HepG2 (cell line): ENCODE measurements around the gene GPS2. TPM values are rescaled to one million over a fixed set of nuclear protein-coding genes. Genes with fewer than 3 reads are reported as not detected.
A peak's percentile ranks its signal among the peaks of the same experiment; 100 is the strongest.

Experiments used
- CREB1 ChIP-seq, 2 experiments: fragments of 450-650 bp in 1 of 2; IDR thresholded peaks; 2 replicates each; pipeline ENCODE4 v1.6.1; 2016 to 2017; ENCODE audit warnings: control low read depth in 1 of 2, mild to moderate bottlenecking in 1 of 2, missing compliant biosample characterization in 1 of 2, missing genetic modification characterization in 1 of 2
- EHMT2 ChIP-seq: fragments of 200-600 bp; sonication (generic); IDR thresholded peaks from 2 replicates; pipeline ENCODE4 v1.7.0; 2017; ENCODE audit warnings: antibody characterized with exemption, low read depth, low read length, borderline replicate concordance
- FOXA3 ChIP-seq: IDR thresholded peaks from 2 replicates; pipeline ENCODE4 v1.6.1; 2016; ENCODE audit warnings: missing genetic modification reagents, missing compliant biosample characterization
- FOXJ3 ChIP-seq: sonication (generic); formaldehyde crosslinking; IDR thresholded peaks from 2 replicates; pipeline ENCODE4 v1.4.0; 2020; ENCODE audit warnings: missing genetic modification reagents, mild to moderate bottlenecking, borderline replicate concordance
- HOXA3 ChIP-seq: sonication (generic); formaldehyde crosslinking; IDR thresholded peaks from 2 replicates; pipeline ENCODE4 v1.5.0; 2020; ENCODE audit warnings: missing genetic modification reagents
- MLLT10 ChIP-seq: sonication (generic); formaldehyde crosslinking; IDR thresholded peaks from 2 replicates; pipeline ENCODE4 v1.4.0; 2020; ENCODE audit warnings: missing genetic modification reagents
- NONO ChIP-seq, 2 experiments: fragments of 450-650 bp in 1 of 2; sonication (generic) in 1 of 2; formaldehyde crosslinking in 1 of 2; IDR thresholded peaks in 1 of 2; conservative IDR thresholded peaks in 1 of 2; 2 replicates each; pipeline versions ENCODE4 v1.6.1 to v1.8.0; 2017 to 2022; ENCODE audit warnings: mild to moderate bottlenecking in 1 of 2, missing genetic modification reagents in 1 of 2, moderate library complexity in 1 of 2
- NR2C2 ChIP-seq: sonication (generic); formaldehyde crosslinking; IDR thresholded peaks from 2 replicates; pipeline ENCODE4 v1.4.0; 2020; ENCODE audit warnings: missing genetic modification reagents, mild to moderate bottlenecking, moderate library complexity, borderline replicate concordance
- SAP130 ChIP-seq: IDR thresholded peaks from 2 replicates; pipeline ENCODE4 v1.6.1; 2016; ENCODE audit warnings: low read depth
- ZBTB40 ChIP-seq, 2 experiments: fragments of 450-650 bp in 1 of 2; sonication (generic) in 1 of 2; formaldehyde crosslinking in 1 of 2; IDR thresholded peaks; 2 replicates each; pipeline versions ENCODE4 v1.6.1 to v1.8.0; 2016 to 2022; ENCODE audit warnings: antibody characterized with exemption in 1 of 2, mild to moderate bottlenecking in 1 of 2, missing genetic modification reagents in 1 of 2
- ZNF232 ChIP-seq: sonication (generic); formaldehyde crosslinking; IDR thresholded peaks from 2 replicates; pipeline ENCODE4 v1.4.0; 2020; ENCODE audit warnings: missing genetic modification reagents, borderline replicate concordance
- ZNF331 ChIP-seq: sonication (generic); formaldehyde crosslinking; IDR thresholded peaks from 2 replicates; pipeline ENCODE4 v1.4.0; 2020; ENCODE audit warnings: missing genetic modification reagents
- ZNF383 ChIP-seq: sonication (generic); formaldehyde crosslinking; IDR thresholded peaks from 2 replicates; pipeline ENCODE4 v1.4.0; 2020; ENCODE audit warnings: missing genetic modification reagents, mild to moderate bottlenecking, borderline replicate concordance
- ZNF432 ChIP-seq: sonication (generic); formaldehyde crosslinking; IDR thresholded peaks from 2 replicates; pipeline ENCODE4 v1.5.0; 2020; ENCODE audit warnings: missing genetic modification reagents, mild to moderate bottlenecking, borderline replicate concordance
- ZNF605 ChIP-seq: sonication (generic); formaldehyde crosslinking; IDR thresholded peaks from 2 replicates; pipeline ENCODE4 v1.8.0; 2022; ENCODE audit warnings: mild to moderate bottlenecking, missing genetic modification reagents
- ZNF7 ChIP-seq: IDR thresholded peaks from 2 replicates; pipeline ENCODE4 v1.6.1; 2016; ENCODE audit warnings: missing biosample characterization, missing genetic modification reagents
- polyA plus RNA-seq, 8 experiments: library from polyadenylated mRNA; depleted of rRNA in 3 of 8; stranded (reverse) in 7 of 8; unstranded in 1 of 8; fragments of >200 nt; fragmentation: Illumina TruSeq in 4 of 8; extraction: Trizol in 4 of 8; gene quantifications; 2 replicates each; pipeline versions ENCODE4 v1.2.1 to v1.2.3, GENCODE V29; 2011 to 2016; ENCODE audit warnings: low read depth in 4 of 8, missing spikeins in 1 of 8, mixed read lengths in 1 of 8; ENCODE audit not compliant: insufficient read depth in 1 of 8
- total RNA-seq, 5 experiments: library from RNA; depleted of rRNA; stranded (reverse); fragments of >200 nt; fragmentation: Illumina TruSeq; extraction: Trizol; gene quantifications; 2 replicates each; pipeline ENCODE4 v1.2.3, GENCODE V29; 2016; ENCODE audit warnings: low read depth in 1 of 5
- TF ChIP-seq, protein P1 (sequence below): sonication (generic); formaldehyde crosslinking; IDR thresholded peaks from 2 replicates; pipeline ENCODE4 v1.5.0; 2020; ENCODE audit warnings: missing genetic modification reagents
- TF ChIP-seq, protein P2 (sequence below): IDR thresholded peaks from 2 replicates; pipeline ENCODE4 v1.6.1; 2016; ENCODE audit warnings: mild to moderate bottlenecking, missing biosample characterization, missing genetic modification reagents

The GPS2 gene
- total and polyA plus RNA-seq, 2 of the 13 experiments (the other 11 are each of a cell fraction or from before 2014, with no cell fraction given), result 58.0 to 59.4 TPM

DNA sequence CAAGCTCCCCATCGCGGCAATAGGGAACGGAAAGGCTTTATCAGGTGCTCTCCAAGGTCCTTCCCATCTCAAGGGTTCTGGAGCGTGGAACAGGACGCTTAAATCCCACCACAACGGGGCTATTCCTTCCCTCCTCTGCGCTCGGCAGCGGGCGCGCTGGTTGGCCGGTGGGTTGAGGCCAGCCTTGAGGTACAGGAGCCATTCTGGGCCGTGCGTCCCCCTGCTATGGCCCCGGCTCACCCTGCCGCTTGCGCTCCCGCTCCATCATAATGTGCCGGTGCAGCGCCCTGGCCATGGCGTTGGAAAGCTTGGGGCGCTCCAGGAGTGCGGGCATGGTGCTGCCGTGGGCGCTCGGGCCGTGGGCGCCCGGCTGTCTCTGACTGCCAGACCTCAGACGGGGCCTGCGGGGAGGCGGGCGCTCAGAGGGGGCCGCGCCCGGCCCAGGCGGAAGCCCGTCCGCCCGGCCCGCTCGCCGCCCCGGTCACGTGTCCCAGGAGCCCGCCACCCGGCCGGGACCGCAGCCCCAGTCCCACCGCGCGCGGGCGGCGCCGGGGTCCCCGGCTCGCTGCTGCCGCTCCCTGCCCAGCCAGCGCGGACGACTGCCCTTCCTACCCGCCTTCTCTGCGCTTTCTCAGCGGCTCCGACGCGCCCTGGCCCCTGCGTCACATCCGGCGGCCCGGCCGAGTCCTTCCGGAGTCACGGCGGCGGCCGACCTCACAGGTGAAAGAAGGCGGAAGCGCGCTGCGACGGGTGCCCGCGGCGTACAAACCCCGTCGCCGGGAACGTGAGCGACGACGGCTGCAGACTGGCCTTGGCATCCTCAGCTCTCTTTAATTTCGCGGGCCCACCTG lies at the start of gene GPS2 (continued):
- TF ChIP-seq ZNF7 (no peak), SAP130 (CRISPR knock-in tag) (peak; percentile 96), CREB1 (IDR thresholded peaks at IDR 0.05) (peak; percentile 93), CREB1 (CRISPR knock-in tag; IDR thresholded peaks at IDR 0.05) (peak; percentile 96), ZNF605 (no peak), ZNF331 (CRISPR knock-in tag) (peak; percentile 74; the same call in 1 of the 2 replicates), NR2C2 (CRISPR knock-in tag) (peak; percentile 99), FOXJ3 (no peak; the same call in 1 of the 2 replicates), NONO (IDR thresholded peaks at IDR 0.05) (no peak), NONO (CRISPR knock-in tag; conservative IDR thresholded peaks at IDR 0.05) (peak; percentile 98), EHMT2 (no peak), ZBTB40 (IDR thresholded peaks at IDR 0.05) (peak; percentile 83), ZBTB40 (CRISPR knock-in tag; IDR thresholded peaks at IDR 0.05) (no peak; the same call in none of the 2 replicates), ZNF383 (CRISPR knock-in tag) (peak; percentile 85; the same call in 1 of the 2 replicates), MLLT10 (no peak), ZNF432 (CRISPR knock-in tag) (no peak), FOXA3 (peak; percentile 69), HOXA3 (CRISPR knock-in tag) (peak; percentile 97), ZNF232 (CRISPR knock-in tag) (peak; percentile 21; the same call in 1 of the 2 replicates)
- TF ChIP-seq, protein P1, sequence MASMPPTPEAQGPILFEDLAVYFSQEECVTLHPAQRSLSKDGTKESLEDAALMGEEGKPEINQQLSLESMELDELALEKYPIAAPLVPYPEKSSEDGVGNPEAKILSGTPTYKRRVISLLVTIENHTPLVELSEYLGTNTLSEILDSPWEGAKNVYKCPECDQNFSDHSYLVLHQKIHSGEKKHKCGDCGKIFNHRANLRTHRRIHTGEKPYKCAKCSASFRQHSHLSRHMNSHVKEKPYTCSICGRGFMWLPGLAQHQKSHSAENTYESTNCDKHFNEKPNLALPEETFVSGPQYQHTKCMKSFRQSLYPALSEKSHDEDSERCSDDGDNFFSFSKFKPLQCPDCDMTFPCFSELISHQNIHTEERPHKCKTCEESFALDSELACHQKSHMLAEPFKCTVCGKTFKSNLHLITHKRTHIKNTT (CRISPR knock-in tag), result no peak
- TF ChIP-seq, protein P2, sequence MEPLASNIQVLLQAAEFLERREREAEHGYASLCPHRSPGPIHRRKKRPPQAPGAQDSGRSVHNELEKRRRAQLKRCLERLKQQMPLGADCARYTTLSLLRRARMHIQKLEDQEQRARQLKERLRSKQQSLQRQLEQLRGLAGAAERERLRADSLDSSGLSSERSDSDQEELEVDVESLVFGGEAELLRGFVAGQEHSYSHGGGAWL, result peak; percentile 45; the same call in 1 of the 2 replicates
